Thoracic aorta (tissue), 2 donors: ENCODE measurements around the gene NEDD4L. TPM values are rescaled to one million over a fixed set of nuclear protein-coding genes. Genes with fewer than 3 reads are reported as not detected.

Experiments
- ATAC-seq: fragments of 150-250 bp; one replicate; pipeline ENCODE4 v1.8.0; 2017; ENCODE audit warnings: low read depth; ENCODE audit not compliant: insufficient number of reproducible peaks, low FRiP score
- DNase-seq: peaks from one replicate; pipeline ENCODE4 v3.0.0-alpha.2; 2020; ENCODE audit warnings: low spot score
- H3K27ac ChIP-seq, 2 donors: fragments of 200-600 bp; sonication (generic); 1 replicate in 1 of 2; 2 replicates in 1 of 2; pipeline ENCODE4 v1.5.1; 2016; ENCODE audit warnings: mild to moderate bottlenecking in 2 of 2, moderate library complexity in 2 of 2
- H3K27me3 ChIP-seq: fragments of 200-600 bp; sonication (generic); replicated peaks from 2 replicates; pipeline ENCODE4 v1.6.0; 2016; ENCODE audit warnings: mild to moderate bottlenecking; ENCODE audit not compliant: insufficient read depth
- H3K36me3 ChIP-seq: fragments of 200-600 bp; sonication (generic); one replicate; pipeline ENCODE4 v1.5.1; 2016
- H3K4me1 ChIP-seq, 2 donors: fragments of 200-600 bp; sonication (generic); 1 replicate in 1 of 2; 2 replicates in 1 of 2; pipeline versions ENCODE4 v1.5.1 to v1.6.0; 2016; ENCODE audit warnings: low read depth in 2 of 2, mild to moderate bottlenecking in 1 of 2; ENCODE audit not compliant: control insufficient read depth in 1 of 2
- H3K4me3 ChIP-seq: fragments of 200-600 bp; sonication (generic); 2 replicates; pipeline ENCODE4 v1.5.1; 2016; ENCODE audit warnings: mild to moderate bottlenecking
- H3K9me3 ChIP-seq: fragments of 200-600 bp; sonication (generic); 2 replicates; pipeline ENCODE4 v1.5.1; 2016
- CTCF ChIP-seq: fragments of 200-600 bp; sonication (generic); IDR thresholded peaks from one replicate; pipeline ENCODE4 v1.5.1; 2019; ENCODE audit warnings: antibody characterized with exemption
- total RNA-seq, 2 donors: library from RNA; depleted of rRNA; stranded (reverse); fragments of >200 nt; gene quantifications; one replicate each; pipeline versions ENCODE4 v1.1.0 to v1.2.3, GENCODE V29; 2016

NEDD4L gene
- total RNA-seq, 2 donors from 2014 or later, result 13.9 to 22.9 TPM

- no peaks in the 10 kb centered on the region for H3K9me3 ChIP-seq
- ATAC-seq, result no peak
- peaks cover 12 to 26% of the 10 kb centered on the region in 2 donors for H3K4me1 ChIP-seq
- H3K4me3 ChIP-seq, result peak overlapping the region; percentile 86
- H3K27ac ChIP-seq, result peak overlapping the region; percentile 3 to 48
- no peak for DNase-seq
- no peaks in the 10 kb centered on the region for H3K27me3 ChIP-seq
- TF ChIP-seq CTCF, result no peak
- no peaks in the 10 kb centered on the region for H3K36me3 ChIP-seq
These were observed 2.2 kb downstream of the NEDD4L start for GRCh38 chr18:58046093-58046793.

- no peaks in the 10 kb centered on the region for H3K36me3 ChIP-seq
- H3K27ac ChIP-seq, result peak overlapping the region; percentile 3 to 48
- H3K9me3 ChIP-seq, result no peaks in the 10 kb centered on the region
- TF ChIP-seq CTCF, result no peak
- ATAC-seq (no peak), DNase-seq (no peak)
- no peaks in the 10 kb centered on the region for H3K27me3 ChIP-seq
- H3K4me1 ChIP-seq, result peaks cover 12 to 26% of the 10 kb centered on the region in 2 donors
- H3K4me3 ChIP-seq, result peak overlapping the region; percentile 38
These were observed 2.9 kb downstream of the NEDD4L start for GRCh38 chr18:58046794-58047555.

GRCh38 chr18:58047556-58047882 lies 3.5 kb downstream of the NEDD4L start:
- peak overlapping the region; percentile 38 for H3K4me3 ChIP-seq
- no peaks in the 10 kb centered on the region for H3K9me3 ChIP-seq
- no peak for TF ChIP-seq CTCF
- DNase-seq, result no peak
- H3K36me3 ChIP-seq, result no peaks in the 10 kb centered on the region
- ATAC-seq, result no peak
- H3K27me3 ChIP-seq, result no peaks in the 10 kb centered on the region
- H3K27ac ChIP-seq, result peak overlapping the region in 1 of 2 donors; percentile 48
- H3K4me1 ChIP-seq, result peaks cover 12 to 26% of the 10 kb centered on the region in 2 donors

GRCh38 chr18:58048081-58048642 lies 4.1 kb downstream of the NEDD4L start:
- peaks cover 12 to 26% of the 10 kb centered on the region in 2 donors for H3K4me1 ChIP-seq
- H3K27ac ChIP-seq, result peak overlapping the region in 1 of 2 donors; percentile 12

More at GRCh38 chr18:58048081-58048642, 4.1 kb downstream of the NEDD4L start:
- Histone ChIP-seq H3K36me3 (no peaks in the 10 kb centered on the region), H3K9me3 (no peaks in the 10 kb centered on the region), H3K27me3 (no peaks in the 10 kb centered on the region), H3K4me3 (no peak overlapping the region)
- ATAC-seq (no peak), DNase-seq (no peak)
- no peak for TF ChIP-seq CTCF
